HepG2 (cell line): ENCODE data around the gene GGNBP2. TPM values are rescaled to one million over a fixed set of nuclear protein-coding genes. Genes with fewer than 3 reads are reported as not detected.

Source experiments
- BCL6 ChIP-seq: IDR thresholded peaks from 2 replicates; pipeline ENCODE4 v1.6.1; 2016; ENCODE audit warnings: missing genetic modification reagents, missing compliant biosample characterization
- GATAD2A ChIP-seq: IDR thresholded peaks from 2 replicates; pipeline ENCODE4 v1.6.1; 2016
- GFI1 ChIP-seq: sonication (generic); formaldehyde crosslinking; IDR thresholded peaks from 2 replicates; pipeline ENCODE4 v1.5.0; 2020; ENCODE audit warnings: missing genetic modification reagents, mild to moderate bottlenecking, borderline replicate concordance
- WIZ ChIP-seq: sonication (generic); formaldehyde crosslinking; IDR thresholded peaks from 2 replicates; pipeline ENCODE4 v1.5.1; 2020; ENCODE audit warnings: mild to moderate bottlenecking, missing genetic modification reagents
- ZFP36L2 ChIP-seq: sonication (generic); formaldehyde crosslinking; IDR thresholded peaks from 2 replicates; pipeline ENCODE4 v1.4.0; 2020; ENCODE audit warnings: missing genetic modification reagents
- ZIK1 ChIP-seq: sonication (generic); formaldehyde crosslinking; IDR thresholded peaks from 2 replicates; pipeline ENCODE4 v1.5.0; 2020; ENCODE audit warnings: mild to moderate bottlenecking, low read depth, missing genetic modification reagents, borderline replicate concordance
- ZMAT3 ChIP-seq: sonication (generic); formaldehyde crosslinking; conservative IDR thresholded peaks from 2 replicates; pipeline ENCODE4 v1.7.0; 2021; ENCODE audit warnings: missing genetic modification reagents
- ZNF34 ChIP-seq: sonication (generic); formaldehyde crosslinking; IDR thresholded peaks from 2 replicates; pipeline ENCODE4 v1.4.0; 2020; ENCODE audit warnings: mild to moderate bottlenecking, missing genetic modification reagents, borderline replicate concordance
- ZNF562 ChIP-seq: sonication (generic); formaldehyde crosslinking; IDR thresholded peaks from 2 replicates; pipeline ENCODE4 v1.8.0; 2022; ENCODE audit warnings: missing genetic modification reagents, borderline replicate concordance
- ZNF883 ChIP-seq: sonication (generic); formaldehyde crosslinking; IDR thresholded peaks from 2 replicates; pipeline ENCODE4 v1.5.1; 2020; ENCODE audit warnings: mild to moderate bottlenecking, missing genetic modification reagents; ENCODE audit errors: not compliant biosample characterization
- polyA plus RNA-seq, 8 experiments: library from polyadenylated mRNA; depleted of rRNA in 3 of 8; stranded (reverse) in 7 of 8; unstranded in 1 of 8; fragments of >200 nt; fragmentation: Illumina TruSeq in 4 of 8; extraction: Trizol in 4 of 8; gene quantifications; 2 replicates each; pipeline versions ENCODE4 v1.2.1 to v1.2.3, GENCODE V29; 2011 to 2016; ENCODE audit warnings: low read depth in 4 of 8, missing spikeins in 1 of 8, mixed read lengths in 1 of 8; ENCODE audit not compliant: insufficient read depth in 1 of 8
- total RNA-seq, 5 experiments: library from RNA; depleted of rRNA; stranded (reverse); fragments of >200 nt; fragmentation: Illumina TruSeq; extraction: Trizol; gene quantifications; 2 replicates each; pipeline ENCODE4 v1.2.3, GENCODE V29; 2016; ENCODE audit warnings: low read depth in 1 of 5
- TF ChIP-seq, protein P1 (sequence below): sonication (generic); formaldehyde crosslinking; IDR thresholded peaks from 2 replicates; pipeline ENCODE4 v1.4.0; 2020; ENCODE audit warnings: mild to moderate bottlenecking, missing genetic modification reagents, borderline replicate concordance
- TF ChIP-seq, protein P2 (sequence below): sonication (generic); formaldehyde crosslinking; IDR thresholded peaks from 2 replicates; pipeline ENCODE4 v1.5.0; 2020; ENCODE audit warnings: mild to moderate bottlenecking, missing genetic modification reagents
- TF ChIP-seq, protein P3 (sequence below), 2 experiments: sonication (generic) in 1 of 2; formaldehyde crosslinking in 1 of 2; IDR thresholded peaks; 2 replicates each; pipeline versions ENCODE4 v1.5.1 to v1.6.1; 2011 to 2020; ENCODE audit warnings: borderline replicate concordance in 1 of 2, low read depth in 1 of 2, low read length in 1 of 2, mild to moderate bottlenecking in 1 of 2, missing genetic modification reagents in 1 of 2, moderate library complexity in 1 of 2
- TF ChIP-seq, protein P4 (sequence below): IDR thresholded peaks from 2 replicates; pipeline ENCODE4 v1.6.1; 2012; ENCODE audit warnings: low read length, improper control_type of control experiment

GGNBP2 gene
- total and polyA plus RNA-seq, 2 of the 13 experiments (the other 11 are each of a cell fraction or from before 2014, with no cell fraction given), result 53.3 to 84.2 TPM

DNA sequence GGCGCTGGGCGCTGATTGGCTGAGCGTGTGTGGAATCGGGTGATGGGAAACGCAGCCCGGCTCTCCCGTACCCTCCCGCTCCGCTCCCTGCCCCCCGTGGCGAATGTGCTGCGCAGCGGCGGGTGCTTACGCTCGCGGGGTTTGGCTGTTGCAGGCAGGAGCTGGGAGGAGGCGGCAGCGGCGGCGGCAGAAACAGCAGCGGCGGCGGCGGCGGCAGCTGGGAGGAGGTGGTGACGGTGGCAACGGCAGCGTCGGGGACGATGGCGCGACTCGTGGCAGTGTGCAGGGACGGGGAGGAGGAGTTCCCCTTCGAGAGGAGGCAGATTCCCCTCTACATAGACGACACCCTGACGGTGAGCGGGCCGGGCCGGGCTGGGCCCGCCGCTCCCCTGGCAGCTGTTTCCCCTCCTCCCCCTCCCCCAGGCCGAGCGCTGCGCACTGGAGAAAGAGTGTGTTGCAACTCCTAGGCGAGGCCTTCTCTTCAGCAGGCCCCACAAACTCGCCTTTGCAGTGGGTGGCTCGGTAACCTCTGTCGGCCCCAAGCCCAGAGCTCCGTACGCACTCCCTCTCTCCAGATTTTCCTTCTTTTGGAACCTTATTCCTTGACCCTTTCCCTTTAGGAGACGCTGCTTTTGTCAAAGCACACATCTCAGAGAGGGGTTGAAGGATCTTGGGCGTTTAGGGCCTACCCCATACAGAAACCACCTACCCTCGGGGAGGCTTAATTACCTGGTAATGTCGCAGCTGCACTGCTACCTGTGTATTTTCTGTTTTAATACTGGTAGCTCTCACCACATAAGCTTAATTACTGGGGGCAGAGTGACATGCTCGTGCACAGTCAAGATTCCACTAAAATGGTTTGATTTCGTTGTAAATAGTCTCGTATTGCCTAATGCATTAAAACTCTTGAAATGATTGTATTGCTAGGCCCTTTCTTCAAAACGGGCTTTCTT is 1.0 kb downstream of the GGNBP2 start (continued):
- TF ChIP-seq, protein P1, sequence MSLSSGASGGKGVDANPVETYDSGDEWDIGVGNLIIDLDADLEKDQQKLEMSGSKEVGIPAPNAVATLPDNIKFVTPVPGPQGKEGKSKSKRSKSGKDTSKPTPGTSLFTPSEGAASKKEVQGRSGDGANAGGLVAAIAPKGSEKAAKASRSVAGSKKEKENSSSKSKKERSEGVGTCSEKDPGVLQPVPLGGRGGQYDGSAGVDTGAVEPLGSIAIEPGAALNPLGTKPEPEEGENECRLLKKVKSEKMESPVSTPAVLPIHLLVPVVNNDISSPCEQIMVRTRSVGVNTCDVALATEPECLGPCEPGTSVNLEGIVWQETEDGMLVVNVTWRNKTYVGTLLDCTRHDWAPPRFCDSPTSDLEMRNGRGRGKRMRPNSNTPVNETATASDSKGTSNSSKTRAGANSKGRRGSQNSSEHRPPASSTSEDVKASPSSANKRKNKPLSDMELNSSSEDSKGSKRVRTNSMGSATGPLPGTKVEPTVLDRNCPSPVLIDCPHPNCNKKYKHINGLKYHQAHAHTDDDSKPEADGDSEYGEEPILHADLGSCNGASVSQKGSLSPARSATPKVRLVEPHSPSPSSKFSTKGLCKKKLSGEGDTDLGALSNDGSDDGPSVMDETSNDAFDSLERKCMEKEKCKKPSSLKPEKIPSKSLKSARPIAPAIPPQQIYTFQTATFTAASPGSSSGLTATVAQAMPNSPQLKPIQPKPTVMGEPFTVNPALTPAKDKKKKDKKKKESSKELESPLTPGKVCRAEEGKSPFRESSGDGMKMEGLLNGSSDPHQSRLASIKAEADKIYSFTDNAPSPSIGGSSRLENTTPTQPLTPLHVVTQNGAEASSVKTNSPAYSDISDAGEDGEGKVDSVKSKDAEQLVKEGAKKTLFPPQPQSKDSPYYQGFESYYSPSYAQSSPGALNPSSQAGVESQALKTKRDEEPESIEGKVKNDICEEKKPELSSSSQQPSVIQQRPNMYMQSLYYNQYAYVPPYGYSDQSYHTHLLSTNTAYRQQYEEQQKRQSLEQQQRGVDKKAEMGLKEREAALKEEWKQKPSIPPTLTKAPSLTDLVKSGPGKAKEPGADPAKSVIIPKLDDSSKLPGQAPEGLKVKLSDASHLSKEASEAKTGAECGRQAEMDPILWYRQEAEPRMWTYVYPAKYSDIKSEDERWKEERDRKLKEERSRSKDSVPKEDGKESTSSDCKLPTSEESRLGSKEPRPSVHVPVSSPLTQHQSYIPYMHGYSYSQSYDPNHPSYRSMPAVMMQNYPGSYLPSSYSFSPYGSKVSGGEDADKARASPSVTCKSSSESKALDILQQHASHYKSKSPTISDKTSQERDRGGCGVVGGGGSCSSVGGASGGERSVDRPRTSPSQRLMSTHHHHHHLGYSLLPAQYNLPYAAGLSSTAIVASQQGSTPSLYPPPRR (CRISPR knock-in tag), result peak; percentile 48
- TF ChIP-seq ZMAT3 (peak; percentile 48), ZFP36L2 (no peak), GATAD2A (peak; percentile 43), ZNF883 (no peak), GFI1 (CRISPR knock-in tag) (peak; percentile 39; the same call in 1 of the 2 replicates), ZIK1 (CRISPR knock-in tag) (no peak), ZNF562 (CRISPR knock-in tag) (no peak), BCL6 (peak; percentile 44; the same call in 1 of the 2 replicates), WIZ (no peak), ZNF34 (CRISPR knock-in tag) (no peak)
- TF ChIP-seq, protein P2, sequence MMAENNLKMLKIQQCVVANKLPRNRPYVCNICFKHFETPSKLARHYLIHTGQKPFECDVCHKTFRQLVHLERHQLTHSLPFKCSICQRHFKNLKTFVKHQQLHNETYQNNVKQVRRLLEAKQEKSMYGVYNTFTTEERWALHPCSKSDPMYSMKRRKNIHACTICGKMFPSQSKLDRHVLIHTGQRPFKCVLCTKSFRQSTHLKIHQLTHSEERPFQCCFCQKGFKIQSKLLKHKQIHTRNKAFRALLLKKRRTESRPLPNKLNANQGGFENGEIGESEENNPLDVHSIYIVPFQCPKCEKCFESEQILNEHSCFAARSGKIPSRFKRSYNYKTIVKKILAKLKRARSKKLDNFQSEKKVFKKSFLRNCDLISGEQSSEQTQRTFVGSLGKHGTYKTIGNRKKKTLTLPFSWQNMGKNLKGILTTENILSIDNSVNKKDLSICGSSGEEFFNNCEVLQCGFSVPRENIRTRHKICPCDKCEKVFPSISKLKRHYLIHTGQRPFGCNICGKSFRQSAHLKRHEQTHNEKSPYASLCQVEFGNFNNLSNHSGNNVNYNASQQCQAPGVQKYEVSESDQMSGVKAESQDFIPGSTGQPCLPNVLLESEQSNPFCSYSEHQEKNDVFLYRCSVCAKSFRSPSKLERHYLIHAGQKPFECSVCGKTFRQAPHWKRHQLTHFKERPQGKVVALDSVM (CRISPR knock-in tag), result no peak
- TF ChIP-seq, protein P3, sequence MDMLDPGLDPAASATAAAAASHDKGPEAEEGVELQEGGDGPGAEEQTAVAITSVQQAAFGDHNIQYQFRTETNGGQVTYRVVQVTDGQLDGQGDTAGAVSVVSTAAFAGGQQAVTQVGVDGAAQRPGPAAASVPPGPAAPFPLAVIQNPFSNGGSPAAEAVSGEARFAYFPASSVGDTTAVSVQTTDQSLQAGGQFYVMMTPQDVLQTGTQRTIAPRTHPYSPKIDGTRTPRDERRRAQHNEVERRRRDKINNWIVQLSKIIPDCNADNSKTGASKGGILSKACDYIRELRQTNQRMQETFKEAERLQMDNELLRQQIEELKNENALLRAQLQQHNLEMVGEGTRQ (IDR thresholded peaks at IDR 0.05; ENCODE audit: low read depth, low read length), result no peak
- TF ChIP-seq, protein P3 (CRISPR knock-in tag; IDR thresholded peaks at IDR 0.05; ENCODE audit: borderline replicate concordance), result peak; percentile 51; the same call in 1 of the 2 replicates
- TF ChIP-seq, protein P4, sequence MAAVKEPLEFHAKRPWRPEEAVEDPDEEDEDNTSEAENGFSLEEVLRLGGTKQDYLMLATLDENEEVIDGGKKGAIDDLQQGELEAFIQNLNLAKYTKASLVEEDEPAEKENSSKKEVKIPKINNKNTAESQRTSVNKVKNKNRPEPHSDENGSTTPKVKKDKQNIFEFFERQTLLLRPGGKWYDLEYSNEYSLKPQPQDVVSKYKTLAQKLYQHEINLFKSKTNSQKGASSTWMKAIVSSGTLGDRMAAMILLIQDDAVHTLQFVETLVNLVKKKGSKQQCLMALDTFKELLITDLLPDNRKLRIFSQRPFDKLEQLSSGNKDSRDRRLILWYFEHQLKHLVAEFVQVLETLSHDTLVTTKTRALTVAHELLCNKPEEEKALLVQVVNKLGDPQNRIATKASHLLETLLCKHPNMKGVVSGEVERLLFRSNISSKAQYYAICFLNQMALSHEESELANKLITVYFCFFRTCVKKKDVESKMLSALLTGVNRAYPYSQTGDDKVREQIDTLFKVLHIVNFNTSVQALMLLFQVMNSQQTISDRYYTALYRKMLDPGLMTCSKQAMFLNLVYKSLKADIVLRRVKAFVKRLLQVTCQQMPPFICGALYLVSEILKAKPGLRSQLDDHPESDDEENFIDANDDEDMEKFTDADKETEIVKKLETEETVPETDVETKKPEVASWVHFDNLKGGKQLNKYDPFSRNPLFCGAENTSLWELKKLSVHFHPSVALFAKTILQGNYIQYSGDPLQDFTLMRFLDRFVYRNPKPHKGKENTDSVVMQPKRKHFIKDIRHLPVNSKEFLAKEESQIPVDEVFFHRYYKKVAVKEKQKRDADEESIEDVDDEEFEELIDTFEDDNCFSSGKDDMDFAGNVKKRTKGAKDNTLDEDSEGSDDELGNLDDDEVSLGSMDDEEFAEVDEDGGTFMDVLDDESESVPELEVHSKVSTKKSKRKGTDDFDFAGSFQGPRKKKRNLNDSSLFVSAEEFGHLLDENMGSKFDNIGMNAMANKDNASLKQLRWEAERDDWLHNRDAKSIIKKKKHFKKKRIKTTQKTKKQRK, result no peak
